Mucosa of descending colon (tissue), 3 donors: Measurements from ENCODE around the gene HNRNPUL1. TPM values are rescaled to one million over a fixed set of nuclear protein-coding genes. Genes with fewer than 3 reads are reported as not detected.
A peak's percentile ranks its signal among the peaks of the same experiment; 100 is the strongest.

Experiments used
- ATAC-seq: fragments of 200-7000 bp; cut with Tn5 transposase; one replicate; pipeline ENCODE4 v1.9.1; 2020; ENCODE audit warnings: mild to moderate bottlenecking, moderate library complexity
- DNase-seq, 3 donors: peaks; one replicate each; pipeline ENCODE4 v3.0.0-alpha.2; 2020
- H3K36me3 ChIP-seq: fragments of 200-600 bp; one replicate; pipeline ENCODE4 v1.8.0; 2021; ENCODE audit warnings: low read depth, mild to moderate bottlenecking
- H3K4me1 ChIP-seq: fragments of 200-600 bp; one replicate; pipeline ENCODE4 v1.8.0; 2021; ENCODE audit warnings: low read depth, mild to moderate bottlenecking
- H3K4me3 ChIP-seq: fragments of 200-600 bp; one replicate; pipeline ENCODE4 v1.8.0; 2021; ENCODE audit warnings: mild to moderate bottlenecking
- H3K9me3 ChIP-seq: fragments of 200-600 bp; one replicate; pipeline ENCODE4 v1.8.0; 2021; ENCODE audit warnings: mild to moderate bottlenecking
- intact Hi-C, 2 donors: fragments of 100-400 bp; cut with DNase I in 1 of 2; cut with micrococcal nuclease in 1 of 2; formaldehyde crosslinking; loops; one replicate each; pipeline versions ENCODE4 v1.11.0 to v1.11.1; 2022; cut with DNase I, micrococcal nuclease
- total RNA-seq, 3 donors: library from RNA; stranded (reverse); fragmentation: NEBNext Ultra II Directional in 2 of 3; extraction: Animal tissue kit (Norgen Biotek cat#: 25700) in 2 of 3; gene quantifications; one replicate each; pipeline versions ENCODE4 v1.2.1 to v1.2.4, GENCODE V29; 2021 to 2023
- TF ChIP-seq, protein P1 (sequence below): fragments of 200-600 bp; IDR thresholded peaks from one replicate; pipeline ENCODE4 v1.8.0; 2022; ENCODE audit warnings: antibody characterized with exemption, mild to moderate bottlenecking
- donor health status: DM: no; HTN: no; CAD: no; lungs with moderate emphysema.
- donor health status: DM: no; HTN: no; CAD: no.
- donor health status: DM: no; HTN: yes; CAD: no.

Gene HNRNPUL1
- total RNA-seq, 3 donors from 2014 or later: 155 to 234 (median 190) TPM

DNA sequence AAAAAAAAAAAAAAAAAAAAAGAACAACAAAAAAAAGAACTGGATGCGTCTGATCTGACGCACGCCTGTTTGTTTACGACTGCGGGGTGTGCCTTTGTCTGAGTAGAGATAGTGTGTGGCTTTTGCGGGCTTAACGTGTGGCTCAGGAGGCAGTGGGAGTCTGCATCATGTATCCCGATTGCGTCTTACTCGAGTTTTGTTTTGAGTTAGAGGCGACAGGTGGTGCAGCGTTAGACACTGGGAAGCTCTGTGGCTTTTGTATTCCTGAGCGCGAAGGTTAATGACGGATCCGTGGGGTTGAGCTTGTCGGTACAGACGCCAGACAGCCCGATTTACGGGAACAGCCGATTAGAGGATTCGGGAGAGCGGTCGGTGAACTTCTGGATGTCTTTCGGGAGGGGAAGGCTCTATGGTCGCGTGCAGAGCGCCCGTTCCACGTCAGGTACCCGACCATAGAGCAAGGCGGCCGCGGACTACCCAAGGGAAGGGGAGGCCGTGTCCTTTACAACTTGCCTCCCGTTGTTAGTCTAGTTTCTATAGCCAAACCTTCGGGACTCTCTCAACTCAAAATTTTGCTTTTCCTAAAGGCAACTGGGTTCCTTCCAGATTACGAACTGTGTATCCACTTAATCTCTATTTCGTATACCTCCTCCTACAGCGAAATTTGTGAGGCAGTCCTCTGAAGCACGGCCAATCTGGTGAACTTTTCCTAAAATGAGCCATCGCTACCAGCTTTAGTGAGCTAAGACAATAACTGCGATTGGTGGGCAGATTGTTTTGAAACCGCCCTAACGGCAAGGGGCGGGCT lies 926 bp upstream of the HNRNPUL1 start:
- Histone ChIP-seq H3K9me3 (no peaks in the 10 kb centered on the region), H3K4me3 (peak overlapping the region; percentile 77), H3K4me1 (peaks cover 27% of the 10 kb centered on the region), H3K36me3 (peaks cover 12% of the 10 kb centered on the region)
- DNase-seq (peak; percentile 76 to 82 (median 79)), ATAC-seq (peak; percentile 18)
- TF ChIP-seq, protein P1, sequence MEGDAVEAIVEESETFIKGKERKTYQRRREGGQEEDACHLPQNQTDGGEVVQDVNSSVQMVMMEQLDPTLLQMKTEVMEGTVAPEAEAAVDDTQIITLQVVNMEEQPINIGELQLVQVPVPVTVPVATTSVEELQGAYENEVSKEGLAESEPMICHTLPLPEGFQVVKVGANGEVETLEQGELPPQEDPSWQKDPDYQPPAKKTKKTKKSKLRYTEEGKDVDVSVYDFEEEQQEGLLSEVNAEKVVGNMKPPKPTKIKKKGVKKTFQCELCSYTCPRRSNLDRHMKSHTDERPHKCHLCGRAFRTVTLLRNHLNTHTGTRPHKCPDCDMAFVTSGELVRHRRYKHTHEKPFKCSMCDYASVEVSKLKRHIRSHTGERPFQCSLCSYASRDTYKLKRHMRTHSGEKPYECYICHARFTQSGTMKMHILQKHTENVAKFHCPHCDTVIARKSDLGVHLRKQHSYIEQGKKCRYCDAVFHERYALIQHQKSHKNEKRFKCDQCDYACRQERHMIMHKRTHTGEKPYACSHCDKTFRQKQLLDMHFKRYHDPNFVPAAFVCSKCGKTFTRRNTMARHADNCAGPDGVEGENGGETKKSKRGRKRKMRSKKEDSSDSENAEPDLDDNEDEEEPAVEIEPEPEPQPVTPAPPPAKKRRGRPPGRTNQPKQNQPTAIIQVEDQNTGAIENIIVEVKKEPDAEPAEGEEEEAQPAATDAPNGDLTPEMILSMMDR: no peak
- intact Hi-C loops: loop anchor here in 1 of 2 donors (5.0 kb wide), 1 partner anchor 61 kb away; no protein-coding TSS in a partner anchor

DNA sequence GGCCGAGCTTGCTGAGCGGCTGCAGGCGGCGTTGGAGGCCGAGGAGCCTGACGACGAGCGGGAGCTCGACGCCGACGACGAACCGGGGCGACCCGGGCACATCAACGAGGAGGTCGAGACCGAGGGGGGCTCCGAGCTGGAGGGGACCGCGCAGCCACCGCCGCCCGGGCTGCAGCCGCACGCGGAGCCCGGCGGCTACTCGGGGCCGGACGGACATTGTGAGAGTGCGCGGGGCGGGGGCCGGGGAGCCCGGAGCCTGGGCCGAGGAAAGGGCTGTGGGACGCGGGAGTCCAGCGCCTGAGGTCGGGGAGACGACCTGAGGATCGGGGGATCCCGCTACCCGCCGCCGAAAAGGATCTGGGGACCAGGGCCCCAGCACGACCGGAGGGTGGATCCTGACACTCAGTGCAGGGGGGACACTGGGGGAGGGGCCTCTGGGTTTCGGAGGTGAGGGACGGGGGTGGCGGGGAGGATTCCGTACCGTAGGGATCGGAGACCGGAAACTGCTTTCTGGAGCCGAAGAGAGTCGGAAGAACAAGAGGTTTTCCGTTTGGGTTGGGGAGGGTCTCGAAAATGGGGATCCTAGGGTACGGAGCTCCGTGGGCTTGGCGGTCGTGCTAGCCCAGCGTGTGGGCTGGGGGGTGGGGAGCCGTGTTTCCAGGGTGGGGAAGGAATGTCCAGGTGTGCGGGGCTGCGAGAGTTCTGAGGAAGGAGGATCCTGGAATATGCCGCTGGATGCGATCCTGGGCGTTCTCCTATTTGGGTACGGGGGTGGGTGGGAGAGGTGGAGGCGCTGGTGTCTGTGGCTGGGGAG lies 616 bp downstream of the HNRNPUL1 start:
- ATAC-seq (no peak), DNase-seq (peak; percentile 66 to 79 (median 73))
- Histone ChIP-seq H3K4me3 (peak overlapping the region; percentile 77), H3K9me3 (no peaks in the 10 kb centered on the region), H3K36me3 (peaks cover 12% of the 10 kb centered on the region), H3K4me1 (peaks cover 27% of the 10 kb centered on the region)
- TF ChIP-seq, protein P1: no peak
- intact Hi-C loops: loop anchor here in 1 of 2 donors (5.0 kb wide), 1 partner anchor 62 kb away; no protein-coding TSS in a partner anchor

DNA sequence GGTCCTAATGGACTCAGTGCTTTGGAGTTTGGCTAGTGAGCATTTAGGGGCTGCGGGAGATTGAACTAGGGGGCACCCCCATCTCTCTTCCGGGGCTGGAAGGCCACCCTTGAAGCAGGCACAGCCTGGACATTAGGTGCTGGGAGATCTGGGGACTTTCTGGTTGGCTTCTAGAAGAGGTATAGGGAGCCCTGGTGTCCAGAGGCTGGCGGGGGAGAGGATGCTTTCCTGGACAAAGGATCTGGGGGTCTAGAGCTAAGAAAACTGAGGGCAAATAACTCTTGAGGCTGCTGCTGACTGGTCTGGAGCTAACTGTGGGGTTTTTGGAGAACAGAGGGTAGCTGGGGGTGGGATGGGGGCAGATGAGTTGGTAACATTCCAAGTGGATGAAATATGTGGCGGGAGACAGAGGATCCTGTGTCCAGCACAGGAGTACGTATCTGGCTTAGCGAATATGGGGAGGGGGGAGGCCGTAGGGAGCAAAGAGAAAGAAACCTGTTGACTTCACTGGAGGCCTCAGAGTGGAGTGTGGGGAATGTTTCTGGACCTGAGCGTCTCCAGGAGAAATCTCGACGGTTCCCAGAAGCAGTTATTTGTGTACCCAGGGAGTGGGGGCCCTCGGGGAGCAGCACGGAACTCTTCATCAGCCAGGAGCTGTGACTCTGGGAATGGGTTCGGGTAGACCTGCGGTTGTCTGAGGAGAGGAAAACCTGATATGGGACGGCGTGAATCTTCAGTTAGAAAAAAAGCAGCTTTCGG lies 1.4 kb downstream of the HNRNPUL1 start:
- peak overlapping the region; percentile 77 for H3K4me3 ChIP-seq
- DNase-seq: peak in 2 of 3 donors; percentile 23 to 51
- peaks cover 27% of the 10 kb centered on the region for H3K4me1 ChIP-seq
- peaks cover 12% of the 10 kb centered on the region for H3K36me3 ChIP-seq
- no peak for ATAC-seq
- intact Hi-C loops: no loop called here
- TF ChIP-seq, protein P1: no peak
- no peaks in the 10 kb centered on the region for H3K9me3 ChIP-seq

DNA sequence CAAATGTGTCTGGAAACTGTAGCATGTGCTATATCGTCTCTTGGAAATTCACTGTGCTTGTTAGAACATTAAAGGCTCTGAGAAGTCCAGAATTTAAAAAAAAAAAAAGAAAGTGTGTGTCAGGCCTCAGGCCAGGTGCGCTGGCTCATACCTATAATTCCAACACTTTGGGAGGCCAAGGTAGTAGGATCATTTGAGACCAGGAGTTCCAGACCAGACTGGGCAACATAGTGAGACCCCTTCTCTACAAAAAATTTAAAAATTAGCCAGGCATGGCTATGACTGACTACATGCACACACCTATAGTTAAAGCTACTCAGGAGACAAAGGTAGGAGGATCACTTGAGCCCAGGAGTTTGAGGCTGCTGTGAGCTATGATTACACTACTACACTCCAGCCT lies 4.9 kb downstream of the HNRNPUL1 start:
- H3K36me3 ChIP-seq: peaks cover 24% of the 10 kb centered on the region
- no peaks in the 10 kb centered on the region for H3K9me3 ChIP-seq
- TF ChIP-seq, protein P1: no peak
- DNase-seq: no peak
- peaks cover 17% of the 10 kb centered on the region for H3K4me1 ChIP-seq
- H3K4me3 ChIP-seq: no peak overlapping the region
- ATAC-seq: no peak
- intact Hi-C loops: no loop called here

DNA sequence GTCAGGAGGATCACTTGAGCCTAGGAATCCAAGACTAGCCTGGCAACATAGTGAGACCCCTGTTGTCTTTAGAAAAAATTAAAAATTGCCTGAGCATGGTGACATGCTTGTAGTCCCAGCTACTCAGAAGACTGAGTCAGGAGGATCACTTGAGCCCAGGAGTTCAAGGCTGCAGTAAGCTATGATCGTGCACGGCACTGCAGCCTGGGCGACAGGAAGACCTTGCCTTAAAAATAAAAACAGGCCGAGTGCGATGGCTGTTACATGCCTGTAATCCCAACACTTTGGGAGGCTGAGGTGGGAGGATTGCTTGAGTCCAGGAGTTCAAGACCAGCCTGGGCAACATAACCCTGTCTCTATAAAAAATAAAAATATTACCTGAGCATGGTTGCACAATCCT lies 5.4 kb downstream of the HNRNPUL1 start:
- TF ChIP-seq, protein P1: no peak
- H3K4me1 ChIP-seq: peaks cover 15% of the 10 kb centered on the region
- ATAC-seq: no peak

More for the DNA sequence above, 5.4 kb downstream of the HNRNPUL1 start:
- no peak overlapping the region for H3K4me3 ChIP-seq
- no peak for DNase-seq
- intact Hi-C loops: no loop called here
- H3K36me3 ChIP-seq: peaks cover 22% of the 10 kb centered on the region
- no peaks in the 10 kb centered on the region for H3K9me3 ChIP-seq
